Measurements from ENCODE around the gene DGKE. TPM values are rescaled to one million over a fixed set of nuclear protein-coding genes. Genes with fewer than 3 reads are reported as not detected.
A peak's percentile ranks its signal among the peaks of the same experiment; 100 is the strongest.

DGKE gene
- total and polyA plus RNA-seq, 2 of the 13 experiments (the other 11 are each of a cell fraction or from before 2014, with no cell fraction given): 3.2 to 5.3 TPM

GRCh38 chr17:56913353-56913866 lies 79.5 kb downstream of the DGKE start (continued):
- peak; percentile 38; the same call in 1 of the 2 replicates for TF ChIP-seq ZMYM2 (CRISPR knock-in tag; IDR thresholded peaks at IDR 0.05)
- 0 out of 2 replicates have a peak, but pooled peaks have one; percentile 63 for TF ChIP-seq ZNF180 (CRISPR knock-in tag; IDR thresholded peaks at IDR 0.05; ENCODE audit: borderline replicate concordance, low read depth)
- no peak for TF ChIP-seq IRX3 (CRISPR knock-in tag; IDR thresholded peaks at IDR 0.05; ENCODE audit: borderline replicate concordance, low read depth)
- no peak for TF ChIP-seq ERF (CRISPR knock-in tag; IDR thresholded peaks at IDR 0.05)
- no peak; the same call in 1 of the 2 replicates for TF ChIP-seq ZNF580 (CRISPR knock-in tag; IDR thresholded peaks at IDR 0.05; ENCODE audit: borderline replicate concordance, low read depth)
- TF ChIP-seq ESRRA (CRISPR knock-in tag; IDR thresholded peaks at IDR 0.05; ENCODE audit: low read depth): peak; percentile 15; the same call in 1 of the 2 replicates
- peak; percentile 72 for TF ChIP-seq MAFG (CRISPR knock-in tag; IDR thresholded peaks at IDR 0.05)
- TF ChIP-seq NAIF1 (CRISPR knock-in tag; IDR thresholded peaks at IDR 0.05; ENCODE audit: borderline replicate concordance): peak; percentile 69
- peak; percentile 99 for TF ChIP-seq ZNF777 (CRISPR knock-in tag; IDR thresholded peaks at IDR 0.05)
- TF ChIP-seq SP2 (CRISPR knock-in tag; IDR thresholded peaks at IDR 0.05): peak; percentile 50; the same call in 1 of the 2 replicates
- 0 out of 2 replicates have a peak, but pooled peaks have one; percentile 3 for TF ChIP-seq ZNF275 (CRISPR knock-in tag; IDR thresholded peaks at IDR 0.05; ENCODE audit: borderline replicate concordance)
- peak; percentile 59 for TF ChIP-seq ZBTB7A (CRISPR knock-in tag; IDR thresholded peaks at IDR 0.05)
- peak; percentile 59; the same call in 1 of the 2 replicates for TF ChIP-seq NFIB (CRISPR knock-in tag; IDR thresholded peaks at IDR 0.05; ENCODE audit: borderline replicate concordance)
- no peak; the same call in 1 of the 2 replicates for TF ChIP-seq ZNF30 (CRISPR knock-in tag; IDR thresholded peaks at IDR 0.05)
- peak; percentile 95 for TF ChIP-seq ZFP91 (CRISPR knock-in tag; IDR thresholded peaks at IDR 0.05; ENCODE audit: borderline replicate concordance)
- TF ChIP-seq IKZF1 (IDR thresholded peaks at IDR 0.05): no peak
- peak; percentile 58; the same call in 1 of the 2 replicates for TF ChIP-seq MXD1 (CRISPR knock-in tag; IDR thresholded peaks at IDR 0.05)
- 0 out of 2 replicates have a peak, but pooled peaks have one; percentile 9 for TF ChIP-seq ZFP36L1 (CRISPR knock-in tag; IDR thresholded peaks at IDR 0.05)
- 0 out of 2 replicates have a peak, but pooled peaks have one; percentile 26 for TF ChIP-seq HOXA3 (CRISPR knock-in tag; IDR thresholded peaks at IDR 0.05)
- TF ChIP-seq PRDM15 (CRISPR knock-in tag; IDR thresholded peaks at IDR 0.05): peak; percentile 36; the same call in 1 of the 2 replicates

All from HepG2 (cell line).